GM18498 (cell line): Measurements from ENCODE around the gene UBE2F.
"Not testable (repeated sequence)": the region's sequence is repeated elsewhere in the genome, so short reads cannot be mapped to it uniquely, and the experiment has no call there.

ENCODE experiments used
- ATAC-seq: cut with Tn5 transposase; IDR thresholded peaks from one replicate; pipeline ENCODE4 v1.9.1; 2021; ENCODE audit warnings: mild to moderate bottlenecking, moderate library complexity; ENCODE audit not compliant: unreplicated experiment

Gene UBE2F

GRCh38 chr2:237943395-237944094, 23.3 kb upstream of the UBE2F start:
- ATAC-seq, result no peak

- ATAC-seq, result no peak
Observed at GRCh38 chr2:237944302-237944701, 22.5 kb upstream of the UBE2F start.

DNA sequence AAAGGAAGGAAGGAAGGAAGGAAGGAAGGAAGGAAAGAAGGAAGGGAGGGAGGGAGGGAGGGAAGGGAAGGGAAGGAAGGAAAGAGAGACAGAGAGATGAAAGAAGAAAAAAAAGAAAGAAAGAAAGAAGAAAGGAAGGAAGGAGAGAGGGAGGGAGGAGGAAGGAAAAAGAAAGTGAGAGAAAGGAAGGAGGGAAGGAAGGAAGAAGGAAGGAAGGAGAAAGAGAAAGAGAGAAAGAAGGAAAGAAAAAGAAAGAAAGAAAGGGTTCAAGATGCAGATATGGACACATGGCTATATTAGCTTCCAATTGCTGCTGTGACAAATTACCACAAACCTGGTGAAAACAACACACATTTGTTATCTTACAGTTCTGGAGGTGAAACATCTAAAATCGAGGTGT, 20.4 kb upstream of the UBE2F start:
- no peak for ATAC-seq

GRCh38 chr2:237951354-237951753, 15.5 kb upstream of the UBE2F start:
- ATAC-seq, result not testable (repeated sequence)

GRCh38 chr2:237951878-237952277, 14.9 kb upstream of the UBE2F start:
- no peak for ATAC-seq

GRCh38 chr2:237952851-237953250, 14.0 kb upstream of the UBE2F start:
- ATAC-seq, result no peak

DNA sequence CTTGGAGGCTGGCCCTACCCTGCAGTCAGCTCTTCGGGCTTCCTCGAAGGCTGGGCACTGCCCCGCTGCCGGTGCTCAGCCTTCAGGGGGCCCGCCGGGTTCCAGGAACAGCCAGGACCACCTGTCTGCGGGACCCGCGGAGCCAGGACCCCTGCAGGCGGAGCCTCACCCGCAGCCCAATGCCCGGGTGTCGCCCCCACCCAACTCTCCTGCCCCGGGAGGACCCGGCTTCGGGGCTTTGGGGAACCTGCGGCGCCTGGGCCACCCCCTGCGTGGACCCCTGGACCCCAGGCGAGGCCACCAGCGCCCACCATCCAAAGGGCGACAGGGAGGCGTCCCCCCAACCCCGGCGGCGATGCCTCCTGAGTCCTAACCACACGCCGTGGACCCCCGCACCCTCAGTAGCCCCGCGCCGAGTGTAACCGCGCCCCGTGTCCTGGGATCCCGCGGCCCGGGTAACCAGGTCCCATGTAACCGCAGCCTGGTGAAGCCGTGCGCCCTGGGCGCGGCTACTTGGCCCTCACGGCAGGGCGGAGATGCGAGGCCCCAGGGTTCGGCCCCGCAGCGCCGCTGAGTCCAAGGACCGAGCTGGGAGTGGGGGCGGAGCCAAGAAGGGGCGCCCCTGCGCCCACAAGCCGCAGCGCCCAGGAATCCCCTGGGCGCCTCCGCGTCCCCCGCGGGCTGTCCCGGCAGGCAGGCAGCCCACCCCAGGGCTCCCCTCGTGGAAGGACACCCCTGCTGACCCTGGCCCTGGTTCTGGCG, 11.0 kb upstream of the UBE2F start:
- ATAC-seq, result no peak

DNA sequence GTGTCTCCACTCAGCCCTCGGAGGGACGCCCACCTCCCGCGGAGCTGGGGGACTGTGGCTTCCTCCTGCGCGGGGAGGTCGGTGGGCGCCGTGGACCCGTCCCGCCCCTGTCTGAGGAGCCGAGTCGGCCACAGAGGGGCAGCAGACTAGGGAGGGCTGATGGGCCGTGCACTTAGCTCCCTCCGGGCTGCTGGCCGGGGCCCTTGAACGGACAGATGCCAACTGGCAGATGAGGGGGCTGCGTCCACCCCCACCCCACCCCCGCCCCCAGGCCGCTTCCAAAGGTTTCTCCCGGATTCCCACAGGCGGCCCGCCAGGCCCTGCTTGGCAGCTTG, 10.4 kb upstream of the UBE2F start:
- no peak for ATAC-seq

GRCh38 chr2:237961637-237962036, 5.2 kb upstream of the UBE2F start:
- no peak for ATAC-seq

DNA sequence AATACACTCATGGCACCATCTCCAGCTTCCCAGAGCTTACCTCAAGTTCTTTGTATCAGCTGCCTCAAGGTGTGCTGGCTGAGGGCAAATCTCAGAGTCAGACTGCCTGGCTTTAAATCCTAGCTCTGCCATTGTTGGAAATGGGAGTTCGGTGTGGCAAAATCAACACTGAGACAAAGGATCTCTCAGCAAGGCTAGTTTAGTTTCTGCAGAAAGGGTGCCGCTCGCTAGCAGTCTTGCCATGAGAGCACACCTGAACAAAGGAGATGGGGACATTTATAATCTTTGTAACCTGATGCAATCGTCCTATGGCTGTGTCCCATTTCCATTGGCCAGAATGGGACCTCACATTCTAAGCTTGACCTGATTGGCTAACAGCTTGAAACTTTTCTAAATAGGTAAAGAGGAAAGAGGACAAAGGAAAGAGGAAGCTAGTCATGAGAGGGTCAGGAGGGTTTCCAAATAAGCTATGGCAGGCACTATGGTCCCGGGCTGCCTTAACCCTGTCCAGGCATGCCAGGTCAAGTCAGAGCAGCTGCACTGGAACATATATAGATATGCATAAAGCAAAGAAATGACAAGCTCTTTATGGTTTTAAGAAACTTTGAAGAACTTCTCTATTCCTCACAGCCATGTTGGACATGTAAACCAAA, 4.3 kb upstream of the UBE2F start:
- ATAC-seq, result no peak

DNA sequence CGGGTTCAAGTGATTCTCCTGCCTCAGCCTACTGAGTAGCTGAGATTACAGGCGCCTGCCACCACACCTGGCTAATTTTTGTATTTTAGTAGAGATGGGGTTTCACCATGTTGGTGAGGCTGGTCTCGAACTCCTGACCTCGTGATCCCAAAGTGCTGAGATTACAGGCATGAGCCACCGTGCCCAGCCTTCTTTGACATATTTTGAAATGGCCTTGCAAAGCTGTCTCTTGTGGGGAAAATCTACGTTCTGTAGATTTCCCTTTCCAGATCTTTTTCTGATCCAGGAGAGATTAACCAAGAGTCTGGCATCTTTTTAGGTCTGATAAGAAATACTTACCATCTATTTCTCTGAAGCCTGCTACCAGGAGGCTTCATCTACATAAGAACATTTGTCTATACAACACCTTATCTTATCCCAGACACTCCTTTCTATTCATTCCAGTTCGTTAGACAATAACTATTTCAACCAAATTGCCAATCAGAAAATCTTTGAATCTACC, 3.3 kb upstream of the UBE2F start:
- not testable (repeated sequence) for ATAC-seq

- no peak for ATAC-seq
Observed at GRCh38 chr2:237964194-237964577, 2.6 kb upstream of the UBE2F start.

- ATAC-seq, result no peak
Observed at GRCh38 chr2:237964578-237965404, 2.0 kb upstream of the UBE2F start.

GRCh38 chr2:237965844-237966243, 970 bp upstream of the UBE2F start:
- ATAC-seq, result not testable (repeated sequence)

- ATAC-seq, result no peak
Observed at GRCh38 chr2:237966250-237966564, 607 bp upstream of the UBE2F start.

- peak; percentile 1 for ATAC-seq
Observed at GRCh38 chr2:237967463-237967951, 693 bp downstream of the UBE2F start.

DNA sequence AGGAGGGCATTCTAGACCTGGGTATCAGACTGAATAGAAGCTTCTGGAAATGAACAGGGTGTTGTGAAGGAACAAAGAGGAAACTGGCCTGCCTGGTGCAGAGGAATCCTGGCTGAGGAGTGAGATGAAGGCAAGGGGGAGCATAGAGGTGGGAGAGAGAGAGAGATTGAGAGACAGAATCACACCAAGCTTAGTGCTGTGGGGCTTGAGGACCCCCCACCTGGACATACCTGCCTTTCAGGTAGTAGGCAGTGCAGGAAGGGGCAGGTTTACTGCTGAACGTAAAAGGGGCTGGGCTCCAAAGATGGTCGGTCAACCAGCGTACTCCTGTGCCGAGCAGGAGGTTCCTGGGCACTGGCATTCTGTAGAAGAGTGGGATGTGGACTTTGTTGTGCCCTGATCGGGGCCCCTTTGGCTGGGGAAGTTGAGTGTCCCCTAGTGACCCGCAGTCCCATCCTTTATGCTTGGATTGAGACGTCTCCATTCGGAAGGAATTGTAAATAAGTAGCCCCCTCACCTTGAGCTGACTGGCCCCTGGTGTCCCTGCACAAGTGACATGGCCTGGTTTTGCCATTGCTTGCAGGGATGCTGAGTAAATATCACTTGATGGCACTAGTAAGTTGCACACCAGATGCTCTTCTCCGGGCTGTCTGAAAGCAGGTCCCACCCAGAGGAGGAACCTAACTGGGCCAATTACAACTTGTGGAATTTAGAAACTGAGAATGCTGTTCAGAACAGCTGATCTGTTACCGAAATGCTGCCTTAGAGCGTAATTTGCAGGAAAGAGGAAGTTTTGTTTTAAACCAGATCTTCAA, 1.4 kb downstream of the UBE2F start:
- peak; percentile 41 for ATAC-seq

GRCh38 chr2:237971661-237972060, 4.8 kb downstream of the UBE2F start:
- ATAC-seq, result no peak

- no peak for ATAC-seq
Observed at GRCh38 chr2:237972211-237972610, 5.4 kb downstream of the UBE2F start.

DNA sequence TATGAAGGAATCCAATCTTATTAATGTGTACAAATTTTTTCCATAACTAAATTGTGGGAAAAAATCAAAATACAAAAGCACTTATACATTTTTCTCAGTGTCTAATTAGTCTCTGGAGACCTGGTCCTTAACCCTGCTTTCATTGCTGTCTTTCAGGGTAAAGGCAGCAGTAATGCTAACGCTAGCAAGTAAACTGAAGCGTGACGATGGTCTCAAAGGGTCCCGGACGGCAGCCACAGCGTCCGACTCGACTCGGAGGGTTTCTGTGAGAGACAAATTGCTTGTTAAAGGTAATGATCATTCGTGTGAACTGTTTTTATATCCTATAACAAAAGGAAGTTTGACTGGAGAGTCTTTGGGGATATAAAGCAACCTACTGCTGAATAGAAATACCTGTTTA, 6.1 kb downstream of the UBE2F start:
- no peak for ATAC-seq
